SK-N-SH (cell line): ENCODE measurements around the gene TECPR2.

Experiments
- CHD2 ChIP-seq: fragments of 150-350 bp; IDR thresholded peaks from 2 replicates; pipeline ENCODE4 v1.6.1; 2018; ENCODE audit warnings: low read length; ENCODE audit not compliant: partially characterized antibody
- EP300 ChIP-seq, 2 experiments: IDR thresholded peaks; 2 replicates each; pipeline versions ENCODE4 v1.4.0 to v1.6.1; 2012; ENCODE audit warnings: borderline replicate concordance in 1 of 2, low read depth in 1 of 2, low read length in 1 of 2
- JUND ChIP-seq: IDR thresholded peaks from 2 replicates; pipeline ENCODE4 v1.4.0; 2012
- MEF2A ChIP-seq: IDR thresholded peaks from 2 replicates; pipeline ENCODE4 v1.4.0; 2012; ENCODE audit warnings: low read depth, borderline replicate concordance
- SMC3 ChIP-seq: IDR thresholded peaks from 2 replicates; pipeline ENCODE4 v1.6.1; 2012; ENCODE audit warnings: low read depth, low read length, improper control_type of control experiment
- TF ChIP-seq, protein P1 (sequence below): fragments of 200-600 bp; sonication (generic); IDR thresholded peaks from 2 replicates; pipeline ENCODE4 v1.6.1; 2017; ENCODE audit warnings: antibody characterized with exemption, mild to moderate bottlenecking, moderate library complexity

DNA sequence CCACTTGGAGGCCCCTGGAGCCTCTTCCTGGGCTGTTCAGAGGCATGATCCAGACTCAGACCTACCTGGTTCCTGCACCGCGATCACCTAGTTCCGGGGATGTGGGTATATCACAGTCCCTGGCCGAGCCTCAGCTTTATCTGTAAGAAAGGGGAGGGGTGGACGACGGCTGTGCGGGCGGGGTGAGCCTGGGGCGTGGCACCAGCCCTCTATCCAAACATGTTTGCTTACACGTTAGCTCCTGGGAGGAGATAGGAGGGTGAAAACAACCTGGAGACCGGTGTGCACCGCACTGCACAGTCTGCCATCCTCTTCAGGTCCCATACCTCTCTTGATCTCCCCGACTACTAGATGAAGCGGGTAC lies 145.7 kb downstream of the TECPR2 start:
- TF ChIP-seq CHD2 (no peak), EP300 (IDR thresholded peaks at IDR 0.05; ENCODE audit: borderline replicate concordance in 1 of 2, low read depth in 1 of 2, low read length in 1 of 2) (no peak), JUND (no peak), SMC3 (no peak), MEF2A (no peak)
- TF ChIP-seq, protein P1, sequence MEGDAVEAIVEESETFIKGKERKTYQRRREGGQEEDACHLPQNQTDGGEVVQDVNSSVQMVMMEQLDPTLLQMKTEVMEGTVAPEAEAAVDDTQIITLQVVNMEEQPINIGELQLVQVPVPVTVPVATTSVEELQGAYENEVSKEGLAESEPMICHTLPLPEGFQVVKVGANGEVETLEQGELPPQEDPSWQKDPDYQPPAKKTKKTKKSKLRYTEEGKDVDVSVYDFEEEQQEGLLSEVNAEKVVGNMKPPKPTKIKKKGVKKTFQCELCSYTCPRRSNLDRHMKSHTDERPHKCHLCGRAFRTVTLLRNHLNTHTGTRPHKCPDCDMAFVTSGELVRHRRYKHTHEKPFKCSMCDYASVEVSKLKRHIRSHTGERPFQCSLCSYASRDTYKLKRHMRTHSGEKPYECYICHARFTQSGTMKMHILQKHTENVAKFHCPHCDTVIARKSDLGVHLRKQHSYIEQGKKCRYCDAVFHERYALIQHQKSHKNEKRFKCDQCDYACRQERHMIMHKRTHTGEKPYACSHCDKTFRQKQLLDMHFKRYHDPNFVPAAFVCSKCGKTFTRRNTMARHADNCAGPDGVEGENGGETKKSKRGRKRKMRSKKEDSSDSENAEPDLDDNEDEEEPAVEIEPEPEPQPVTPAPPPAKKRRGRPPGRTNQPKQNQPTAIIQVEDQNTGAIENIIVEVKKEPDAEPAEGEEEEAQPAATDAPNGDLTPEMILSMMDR: no peak
